UCSD-AML1 (cell line): ENCODE measurements around the gene TACC2.

Source experiments
- DNase-seq: peaks from one replicate; lab custom pipeline; 2025; ENCODE audit not compliant: unreplicated experiment; lab: John Stamatoyannopoulos, UW

The TACC2 gene

GRCh38 chr10:122164815-122165483, 176.0 kb downstream of the TACC2 start:
- DNase-seq: no peak

DNA sequence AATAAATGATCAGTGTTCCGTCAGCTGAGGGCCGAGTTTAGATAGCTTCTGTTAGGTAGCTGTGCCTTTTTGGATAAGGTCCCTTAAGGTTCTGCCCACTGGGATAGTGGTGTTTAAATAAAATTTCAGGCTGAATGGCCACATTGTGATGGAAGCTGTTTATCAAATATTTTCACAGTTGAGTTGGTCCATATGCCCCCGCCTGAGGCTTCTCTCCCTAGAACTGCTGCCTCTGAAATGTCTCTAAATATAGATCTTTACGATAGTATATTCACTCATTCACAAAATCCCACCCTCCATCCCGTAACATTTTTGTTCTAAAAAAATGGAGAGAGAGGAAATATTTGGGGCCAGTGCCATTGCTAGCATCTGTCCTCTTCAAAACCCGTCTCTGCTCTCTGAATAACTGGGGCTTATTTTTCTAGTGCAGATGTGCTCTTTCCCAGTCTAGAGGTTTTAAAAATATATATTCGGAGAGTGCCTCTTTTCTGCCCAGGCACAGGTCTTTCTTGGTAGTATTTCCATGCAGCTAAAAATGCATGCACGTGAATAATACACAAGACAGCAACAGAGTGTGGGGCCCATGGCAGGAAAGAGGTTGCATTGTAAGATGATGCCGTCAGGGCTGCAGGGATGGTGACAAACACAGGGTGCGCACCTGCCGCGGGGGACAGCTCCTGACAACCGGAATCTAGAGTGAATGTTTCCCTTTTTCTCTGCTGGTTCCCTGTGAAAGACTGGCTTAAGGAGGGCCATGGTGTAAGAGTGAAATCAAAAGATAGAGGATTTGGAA, 176.7 kb downstream of the TACC2 start:
- no peak for DNase-seq

- no peak for DNase-seq
Measured at GRCh38 chr10:122168101-122168500, 179.1 kb downstream of the TACC2 start.

DNA sequence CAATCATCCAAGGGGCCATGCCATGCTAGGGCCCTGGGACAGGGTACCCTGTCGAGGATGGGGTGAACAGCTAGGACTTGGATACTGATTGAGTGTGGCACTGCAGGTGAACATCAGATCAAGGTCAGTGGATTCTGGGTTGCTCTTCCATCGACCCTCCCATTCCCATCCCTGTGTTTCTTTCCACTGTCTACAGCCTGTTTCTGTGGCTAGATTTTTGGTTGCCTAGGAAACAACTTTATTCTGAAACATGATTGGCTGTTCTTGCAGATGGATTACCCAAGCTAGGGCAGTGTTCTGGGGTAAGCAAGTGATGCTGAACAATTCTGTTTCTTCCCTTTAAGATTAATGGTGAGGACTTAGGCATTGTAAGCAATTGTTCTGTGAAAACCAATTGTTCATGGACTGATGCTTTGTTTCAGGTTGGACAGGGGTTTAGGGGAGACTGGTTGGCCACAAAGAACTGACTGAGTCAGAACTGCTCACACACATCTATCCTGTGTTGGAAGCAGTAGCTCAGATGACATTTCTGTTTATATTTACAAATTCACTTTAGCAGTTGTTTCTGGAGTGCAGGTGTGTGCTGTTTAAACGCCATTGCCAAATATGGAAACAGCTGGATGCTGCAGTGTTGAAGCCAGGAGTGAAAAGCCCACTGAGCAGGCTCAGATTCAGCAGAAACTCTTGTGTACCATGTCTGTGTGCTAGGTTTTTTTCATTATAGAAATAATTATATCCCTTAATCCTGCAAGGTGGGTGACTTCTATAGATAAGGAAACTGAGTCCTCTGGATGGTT, 179.8 kb downstream of the TACC2 start:
- DNase-seq: no peak

DNA sequence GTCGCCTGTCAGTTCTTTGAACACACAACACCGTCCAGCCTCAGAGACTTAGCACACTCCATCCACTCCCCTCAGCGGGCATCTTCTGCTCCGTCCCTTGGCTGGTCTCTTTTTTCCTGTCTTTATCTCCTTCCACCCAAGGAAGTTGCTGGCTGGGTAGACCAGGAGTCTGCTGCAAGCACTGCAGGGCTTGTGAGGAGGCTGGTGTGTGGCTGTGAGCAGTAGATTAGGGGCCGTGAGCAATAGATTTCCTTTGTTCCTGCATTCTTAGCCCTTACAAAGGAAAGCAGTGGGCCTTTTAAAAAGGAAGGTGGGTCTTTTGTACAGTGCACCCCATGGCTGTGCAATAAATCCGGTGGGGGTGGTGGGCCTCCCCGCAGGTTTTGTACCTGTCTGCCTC, 181.8 kb downstream of the TACC2 start:
- DNase-seq: no peak

- no peak for DNase-seq
Measured at GRCh38 chr10:122171302-122172075, 182.5 kb downstream of the TACC2 start.

- DNase-seq: no peak
Measured at GRCh38 chr10:122172361-122173008, 183.5 kb downstream of the TACC2 start.

DNA sequence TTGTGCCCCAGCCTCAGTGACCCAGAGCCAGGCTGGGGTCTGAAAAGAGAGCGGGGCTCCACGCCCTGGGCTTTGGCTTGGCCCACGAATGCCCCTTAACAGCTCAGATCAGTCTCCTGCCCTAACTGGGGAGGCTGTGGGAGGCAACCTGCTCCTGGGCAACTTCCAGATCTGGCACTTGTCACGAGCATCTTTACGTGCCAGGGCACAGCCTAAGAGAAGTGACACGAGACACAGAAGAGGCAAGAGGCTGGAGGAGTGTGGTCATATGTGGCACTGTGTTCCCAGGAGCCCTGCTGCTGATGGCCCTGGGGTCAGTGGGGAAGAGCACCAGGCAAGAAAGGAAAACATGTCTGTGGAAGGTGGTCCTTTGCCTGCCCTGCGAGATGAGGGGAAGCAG, 184.4 kb downstream of the TACC2 start:
- no peak for DNase-seq

DNA sequence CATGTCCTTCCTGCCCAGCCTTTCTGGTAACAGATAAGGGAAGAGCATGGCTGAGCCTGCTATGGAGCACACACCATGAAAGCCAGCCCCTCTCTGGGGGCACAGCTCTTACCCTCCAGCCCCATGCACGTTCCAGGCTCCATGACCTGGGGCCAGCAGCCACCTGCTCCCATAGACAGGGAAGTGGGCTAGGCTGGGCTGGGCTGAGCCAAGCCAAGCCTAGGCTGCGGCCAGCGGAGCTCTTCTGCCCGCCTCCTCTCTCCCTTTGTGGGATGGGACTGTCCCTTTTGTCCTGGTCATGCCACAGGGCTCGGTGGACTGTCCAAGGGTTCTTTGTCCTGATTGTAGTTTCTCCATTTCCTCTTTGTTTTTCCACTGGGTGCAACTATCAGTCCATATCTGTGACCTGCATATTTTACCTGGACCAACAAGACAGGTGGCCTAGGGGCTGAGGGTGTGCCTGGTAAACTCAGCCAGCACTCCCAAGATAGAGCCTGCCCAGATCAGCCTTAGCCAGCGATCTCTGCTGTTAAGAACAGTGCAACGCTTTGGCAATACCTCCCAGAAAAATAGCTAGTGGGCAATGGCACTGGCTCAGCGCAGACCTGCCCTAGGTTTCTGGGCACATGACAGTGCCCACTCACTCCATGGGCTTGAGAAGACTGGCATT, 184.9 kb downstream of the TACC2 start:
- no peak for DNase-seq

- DNase-seq: no peak
Measured at GRCh38 chr10:122176232-122177213, 187.6 kb downstream of the TACC2 start.

DNA sequence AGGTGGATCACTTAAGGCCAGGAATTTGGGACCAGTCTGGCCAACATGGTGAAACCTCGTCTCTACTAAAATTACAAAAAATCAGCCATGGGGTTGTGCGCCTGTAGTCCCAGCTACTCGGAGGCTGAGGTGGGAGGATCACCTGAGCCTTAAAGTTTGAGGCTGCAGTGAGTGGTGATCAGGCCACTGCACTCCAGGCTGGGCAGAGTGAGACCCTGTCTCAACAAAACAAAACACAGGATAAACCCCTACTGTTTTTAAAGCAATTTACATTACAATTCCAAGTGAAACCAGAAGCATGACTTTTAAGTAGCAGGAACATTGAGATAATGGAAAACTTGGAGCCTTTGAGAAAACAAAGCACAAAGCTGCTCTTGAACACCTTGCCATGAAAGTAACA, 189.7 kb downstream of the TACC2 start:
- no peak for DNase-seq

- no peak for DNase-seq
Measured at GRCh38 chr10:122181041-122181732, 192.2 kb downstream of the TACC2 start.

DNA sequence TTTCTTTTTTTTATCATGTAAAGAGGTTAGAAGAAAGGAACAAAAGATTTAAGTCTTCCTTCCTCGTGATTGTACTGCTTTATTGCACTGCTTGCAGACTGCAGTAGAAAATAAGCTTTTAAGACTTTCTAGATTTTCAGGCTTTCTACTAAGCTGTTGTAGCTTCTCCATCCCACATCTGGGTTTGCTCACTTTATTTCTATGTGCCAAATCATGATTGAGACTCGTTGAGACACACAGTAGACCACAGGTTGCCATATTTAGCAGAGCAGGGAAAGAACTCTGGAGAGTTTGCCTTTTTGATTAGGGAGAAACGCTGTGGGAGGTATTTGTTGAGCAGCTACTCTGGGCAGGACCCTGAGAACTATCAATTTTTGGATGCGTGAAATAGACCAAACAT, 192.9 kb downstream of the TACC2 start:
- no peak for DNase-seq

DNA sequence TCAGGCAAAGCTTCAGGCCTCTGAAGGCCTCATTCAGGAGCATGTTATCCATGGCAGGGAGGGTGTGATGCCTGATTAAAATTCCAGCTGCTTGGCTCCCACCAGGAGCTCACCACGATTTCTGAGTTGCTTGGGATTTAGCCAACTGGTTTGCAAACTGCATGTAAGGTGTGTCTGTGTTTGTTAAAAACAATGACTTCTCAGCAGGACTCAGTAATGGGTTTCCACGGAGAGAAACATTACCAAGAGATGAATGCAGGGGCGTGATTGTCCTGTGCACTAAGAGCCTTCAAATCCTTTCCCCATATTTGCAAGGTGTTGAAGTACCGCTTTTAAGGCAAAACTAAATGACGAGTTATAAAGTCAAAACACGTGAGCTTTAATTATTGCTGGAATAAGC, 193.3 kb downstream of the TACC2 start:
- DNase-seq: no peak

DNA sequence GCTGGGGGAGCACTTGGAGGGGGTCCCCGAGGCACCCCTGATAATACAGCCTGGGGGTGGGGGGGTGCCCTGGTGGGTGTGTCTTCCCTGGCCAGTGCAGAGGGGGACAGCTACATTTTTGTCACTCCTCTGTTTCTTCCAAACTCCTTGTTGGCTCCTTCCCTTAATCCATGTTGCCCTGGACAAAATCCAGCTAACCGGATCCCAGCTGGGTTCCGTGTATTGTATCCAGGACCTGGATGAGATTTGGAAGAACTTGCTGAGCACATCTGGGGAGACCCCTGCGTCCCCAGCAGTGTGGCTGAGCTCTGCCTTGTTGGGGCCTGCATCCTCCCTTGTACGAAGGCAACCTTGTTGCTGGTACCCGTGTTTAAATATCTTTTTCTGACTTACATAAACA, 195.3 kb downstream of the TACC2 start:
- no peak for DNase-seq

DNA sequence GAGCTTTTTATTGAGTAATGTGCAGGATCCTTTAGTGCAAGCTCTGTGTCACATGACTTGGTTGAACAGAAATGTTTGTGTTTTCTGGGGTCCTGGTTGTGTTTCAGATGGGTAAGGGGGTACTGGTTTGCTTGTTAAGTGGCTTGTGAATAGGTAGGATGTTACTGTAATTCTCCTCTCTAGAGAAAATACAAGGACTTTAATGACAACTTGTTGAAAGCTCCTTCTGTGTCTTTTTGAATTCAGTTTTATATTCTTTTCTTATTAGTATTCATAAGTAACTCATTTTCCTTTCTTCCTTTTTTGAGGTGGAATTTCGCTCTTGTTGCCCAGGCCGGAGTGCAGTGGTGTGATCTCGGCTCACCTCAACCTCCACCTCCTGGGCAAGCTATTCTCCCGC, 196.7 kb downstream of the TACC2 start:
- DNase-seq: no peak

DNA sequence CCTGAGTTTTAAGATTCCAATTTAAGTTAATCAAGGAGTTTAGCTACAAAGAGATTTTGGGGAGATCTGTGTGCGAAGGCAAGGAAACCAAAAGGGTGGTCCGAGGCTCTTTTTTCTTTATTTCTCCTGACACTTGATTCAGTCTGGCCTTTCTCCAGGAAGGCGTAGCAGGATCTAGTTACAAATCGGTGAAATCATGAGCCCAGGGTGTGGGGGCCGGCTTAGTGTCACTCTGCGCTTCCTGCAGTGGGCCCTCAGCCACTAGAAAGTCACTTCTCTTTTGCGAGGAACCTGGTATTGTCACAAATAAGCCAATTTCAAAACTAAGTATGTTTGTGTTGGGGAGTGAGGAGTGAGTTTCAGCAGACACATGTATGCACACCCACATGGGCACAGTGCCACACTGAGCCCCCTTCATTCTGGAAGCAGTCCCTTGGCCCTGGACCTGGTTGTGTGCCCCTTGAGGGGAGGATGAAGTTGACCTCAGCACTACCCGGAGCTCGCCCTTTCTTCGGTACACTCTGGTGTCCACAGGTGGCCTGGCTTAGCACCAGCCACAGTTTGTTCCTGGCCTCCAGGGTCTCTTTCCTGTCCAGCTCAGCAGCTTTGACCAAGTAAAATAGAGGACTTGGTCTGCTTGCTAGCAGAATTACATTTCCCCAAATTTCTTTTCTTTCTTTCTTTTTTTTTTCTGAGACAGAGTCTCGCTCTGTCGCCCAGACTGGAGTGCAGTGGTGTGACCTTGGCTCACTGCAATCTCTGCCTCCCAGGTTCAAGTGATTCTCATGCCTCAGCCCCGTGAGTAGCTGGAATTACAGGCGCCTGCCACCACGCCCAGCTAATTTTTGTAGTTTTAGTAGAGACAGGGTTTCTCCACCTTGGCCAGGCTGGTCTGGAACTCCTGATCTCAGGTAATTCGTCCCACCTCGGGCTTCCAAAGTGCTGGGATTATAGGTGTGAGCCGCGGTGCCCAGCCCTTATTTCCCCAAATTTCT, 198.2 kb downstream of the TACC2 start:
- no peak for DNase-seq
